Activated naive CD4-positive, alpha-beta T cell treated with anti-CD3 and anti-CD28 coated beads, Interleukin-2, amount 50 U/mL, for 16 hours (primary cell): ENCODE measurements around the gene TMEM87A.
"Not testable (repeated sequence)": the region's sequence is repeated elsewhere in the genome, so short reads cannot be mapped to it uniquely, and the experiment has no call there.

Experiments used
- DNase-seq: peaks from one replicate; pipeline ENCODE4 v3.0.0-alpha.2; 2020

The TMEM87A gene, protein sequence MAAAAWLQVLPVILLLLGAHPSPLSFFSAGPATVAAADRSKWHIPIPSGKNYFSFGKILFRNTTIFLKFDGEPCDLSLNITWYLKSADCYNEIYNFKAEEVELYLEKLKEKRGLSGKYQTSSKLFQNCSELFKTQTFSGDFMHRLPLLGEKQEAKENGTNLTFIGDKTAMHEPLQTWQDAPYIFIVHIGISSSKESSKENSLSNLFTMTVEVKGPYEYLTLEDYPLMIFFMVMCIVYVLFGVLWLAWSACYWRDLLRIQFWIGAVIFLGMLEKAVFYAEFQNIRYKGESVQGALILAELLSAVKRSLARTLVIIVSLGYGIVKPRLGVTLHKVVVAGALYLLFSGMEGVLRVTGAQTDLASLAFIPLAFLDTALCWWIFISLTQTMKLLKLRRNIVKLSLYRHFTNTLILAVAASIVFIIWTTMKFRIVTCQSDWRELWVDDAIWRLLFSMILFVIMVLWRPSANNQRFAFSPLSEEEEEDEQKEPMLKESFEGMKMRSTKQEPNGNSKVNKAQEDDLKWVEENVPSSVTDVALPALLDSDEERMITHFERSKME

DNA sequence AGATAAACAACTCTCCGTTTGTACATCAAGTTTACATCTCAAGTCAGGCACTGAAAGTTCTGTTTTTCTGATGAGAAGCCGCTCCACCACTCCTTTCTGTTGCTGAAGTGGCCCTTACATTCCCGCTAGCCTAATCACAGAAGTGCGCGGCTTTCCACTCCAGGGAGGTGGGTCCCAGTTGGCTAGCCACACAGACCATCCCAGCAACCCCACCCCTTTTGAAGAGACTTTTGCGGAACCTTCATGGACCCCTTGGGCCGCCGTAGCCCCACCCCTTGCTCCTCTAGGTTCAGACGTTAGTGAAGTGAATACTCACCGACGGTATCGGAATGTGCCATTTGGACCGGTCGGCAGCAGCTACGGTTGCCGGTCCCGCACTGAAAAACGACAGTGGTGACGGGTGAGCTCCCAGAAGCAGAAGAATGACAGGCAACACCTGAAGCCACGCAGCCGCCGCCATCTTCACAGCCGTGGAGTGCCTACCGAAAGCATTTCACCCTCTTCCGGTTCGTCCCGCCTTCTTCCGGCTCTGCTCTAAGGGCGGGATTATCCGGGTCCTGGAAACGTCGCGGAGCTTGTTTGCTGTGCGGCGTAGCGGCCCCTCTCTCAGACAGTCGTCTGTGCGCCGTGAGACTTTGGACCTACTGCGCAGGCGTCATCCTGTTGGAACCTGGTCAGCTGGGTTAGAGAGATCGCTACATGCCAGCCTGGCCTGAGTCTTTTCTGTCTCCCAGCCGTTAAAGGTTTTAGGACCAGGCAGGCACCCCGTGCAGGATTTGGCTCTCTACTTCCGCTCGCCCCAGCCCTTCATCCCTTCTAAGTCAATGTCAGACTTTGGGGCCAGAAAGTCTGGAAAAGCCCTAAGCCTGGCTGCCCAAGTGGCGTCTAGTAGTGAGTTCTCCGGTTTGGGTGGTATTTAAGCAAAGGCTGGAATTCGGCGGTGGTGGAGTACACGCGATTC is at the start of gene TMEM87A, which contains the start of gene GANC:
Gene TMEM87A, minus strand, starts transcription at position 495 of the 961 bp plus-strand sequence. Its CDS starts 35 bp downstream, at position 460.
Gene GANC, plus strand, starts transcription at position 263 of the 961 bp plus-strand sequence. CDS start 1,281 bp downstream, outside the sequence.
- peak; percentile 95 for DNase-seq

- no peak for DNase-seq
These were observed 46.0 kb upstream of the TMEM87A start for GRCh38 chr15:42319206-42319605.

GRCh38 chr15:42316282-42316805 is 43.1 kb upstream of the TMEM87A start:
- not testable (repeated sequence) for DNase-seq

DNA sequence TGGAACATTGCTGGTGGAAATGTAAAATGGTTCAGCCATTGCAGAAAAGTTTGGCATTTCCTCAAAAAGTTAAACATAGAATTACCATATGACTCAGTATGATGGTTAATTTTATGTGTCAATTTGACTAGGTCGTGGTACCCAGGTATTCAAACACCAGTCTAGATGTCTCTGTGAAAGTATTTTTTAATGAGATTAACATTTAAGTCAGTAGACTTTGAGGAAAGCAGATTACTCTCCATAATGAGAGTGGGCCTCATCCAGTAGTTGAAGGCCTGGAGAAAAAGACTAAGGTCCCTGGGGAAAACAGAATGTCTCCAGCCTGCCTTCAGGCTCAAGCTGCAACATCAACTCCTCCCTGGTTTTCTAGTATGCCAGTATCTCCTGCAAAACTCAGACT is 42.3 kb upstream of the TMEM87A start:
- DNase-seq, result no peak

GRCh38 chr15:42314818-42315217 is 41.6 kb upstream of the TMEM87A start:
- DNase-seq, result no peak

- no peak for DNase-seq
These were observed 40.2 kb upstream of the TMEM87A start for GRCh38 chr15:42313463-42313862.

DNA sequence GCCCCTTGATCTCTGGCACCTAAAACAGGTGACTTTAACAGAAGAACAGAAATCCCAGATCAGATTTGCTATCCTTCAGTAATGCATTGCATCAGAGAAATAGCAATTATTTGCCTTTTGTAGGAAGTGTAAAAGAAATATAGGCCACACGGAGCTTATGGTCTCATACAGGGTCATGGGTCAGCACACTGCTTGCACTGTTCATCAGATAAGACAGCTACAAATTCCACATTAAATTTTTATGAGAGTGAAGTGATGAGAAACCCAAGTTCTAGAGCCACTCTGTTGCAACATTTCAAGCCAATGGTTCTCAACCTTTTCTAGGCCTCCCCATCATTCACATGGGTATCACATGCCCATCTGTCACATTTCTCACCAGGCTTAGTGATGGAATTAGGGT is 33.4 kb upstream of the TMEM87A start:
- no peak for DNase-seq

DNA sequence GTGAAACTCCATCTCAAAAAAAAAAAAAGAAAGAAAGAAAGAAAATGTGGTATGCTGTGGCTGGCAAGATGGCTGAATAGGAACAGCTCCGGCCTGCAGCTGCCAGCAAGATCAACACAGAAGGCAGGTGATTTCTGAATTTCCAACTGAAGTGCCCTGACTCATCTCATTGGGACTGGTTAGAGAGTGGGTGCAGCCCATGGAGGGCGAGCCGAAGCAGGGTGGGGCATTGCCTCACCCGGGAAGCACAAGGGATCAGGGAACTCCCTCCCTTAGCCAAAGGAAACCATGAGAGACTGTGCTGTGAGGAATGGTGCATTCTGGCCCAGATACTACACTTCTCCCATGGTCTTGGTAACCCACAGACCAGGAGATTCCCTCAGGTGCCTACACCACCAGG is 27.8 kb upstream of the TMEM87A start:
- not testable (repeated sequence) for DNase-seq

DNA sequence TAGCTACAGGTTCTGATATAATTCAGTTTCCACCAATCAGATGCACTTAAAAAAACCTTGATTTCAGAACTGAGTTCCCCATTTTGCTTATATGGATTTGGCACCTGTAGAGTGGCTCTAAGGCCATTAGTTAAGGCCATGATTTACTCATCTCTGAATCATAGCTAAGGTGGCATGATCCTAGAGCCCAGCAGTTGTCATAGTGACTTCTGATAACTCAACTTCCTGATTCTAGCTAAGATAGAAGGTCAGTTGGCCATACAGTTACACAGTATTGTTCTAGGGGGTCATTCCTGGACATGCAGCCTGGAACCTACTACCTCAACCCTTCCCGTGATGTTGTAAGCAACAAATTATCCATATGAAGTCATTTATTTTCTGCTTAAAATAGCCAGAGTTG is 15.9 kb upstream of the TMEM87A start:
- DNase-seq, result no peak

DNA sequence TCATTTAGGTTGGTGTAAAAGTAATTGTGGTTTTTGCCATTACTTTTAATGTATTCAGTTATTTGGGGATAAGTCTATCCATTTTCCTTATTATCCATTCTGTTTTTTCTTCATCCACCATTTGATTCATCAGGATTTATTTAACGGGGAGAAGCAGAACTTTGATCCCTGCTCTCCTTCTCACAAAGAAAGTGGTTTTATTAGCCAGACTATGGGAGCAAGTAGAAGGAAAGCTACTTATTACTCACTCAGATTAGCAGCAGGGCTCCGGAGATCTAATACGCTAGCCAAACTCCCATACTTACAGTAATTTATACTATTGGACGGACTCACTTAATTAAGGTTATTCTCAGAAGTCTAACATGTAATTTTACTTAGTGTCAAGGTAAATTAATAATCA is 14.7 kb upstream of the TMEM87A start:
- no peak for DNase-seq

- DNase-seq, result no peak
These were observed 13.3 kb upstream of the TMEM87A start for GRCh38 chr15:42286445-42287029.

GRCh38 chr15:42285034-42285433 is 11.8 kb upstream of the TMEM87A start:
- no peak for DNase-seq

- DNase-seq, result no peak
These were observed 11.3 kb upstream of the TMEM87A start for GRCh38 chr15:42284551-42284950.

- no peak for DNase-seq
These were observed 10.4 kb upstream of the TMEM87A start for GRCh38 chr15:42283671-42284070.

GRCh38 chr15:42282926-42283325 is 9.7 kb upstream of the TMEM87A start:
- DNase-seq, result no peak

GRCh38 chr15:42282344-42282743 is 9.1 kb upstream of the TMEM87A start:
- no peak for DNase-seq

DNA sequence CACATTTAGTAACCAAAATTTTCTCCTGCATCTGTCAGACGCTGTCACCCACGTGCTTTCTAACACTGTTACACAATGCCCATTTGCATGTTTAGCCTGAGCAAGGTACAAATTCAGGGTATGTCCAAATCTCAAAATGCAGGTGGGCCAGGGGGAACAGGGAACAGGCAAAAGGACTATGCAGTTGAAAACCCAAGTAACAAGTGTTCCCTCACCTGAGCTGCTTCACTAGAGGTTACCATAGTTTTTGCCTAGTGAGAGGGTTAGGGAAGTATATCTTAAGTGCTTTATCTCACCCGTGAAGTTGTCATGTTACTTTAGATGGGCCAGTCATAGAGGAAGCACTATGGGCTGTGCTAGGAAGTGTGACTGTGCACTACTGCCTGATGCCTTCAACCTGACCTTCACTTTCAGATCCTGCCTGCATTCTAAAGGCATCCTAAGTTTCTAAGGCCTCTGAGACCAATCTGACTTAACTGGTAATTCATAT is 6.0 kb upstream of the TMEM87A start:
- DNase-seq, result no peak

DNA sequence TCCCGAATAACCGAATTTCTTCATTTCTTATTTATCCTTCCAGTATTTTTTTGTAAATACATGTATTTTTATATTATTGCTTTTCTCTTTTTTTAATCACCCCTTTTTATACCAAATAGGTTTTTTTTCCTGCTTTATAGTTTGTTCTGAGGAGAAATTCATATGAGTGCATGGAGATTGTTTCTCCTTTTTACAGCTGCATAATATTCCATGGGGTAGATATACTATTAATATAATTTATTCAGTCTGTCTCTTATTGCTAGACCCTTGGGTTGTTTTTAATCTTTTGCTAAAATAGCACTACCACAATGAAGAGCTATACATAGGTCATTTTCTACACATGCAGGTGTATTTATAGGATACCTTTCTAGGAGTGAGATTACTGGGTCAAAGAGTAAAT is 3.5 kb upstream of the TMEM87A start:
- no peak for DNase-seq

DNA sequence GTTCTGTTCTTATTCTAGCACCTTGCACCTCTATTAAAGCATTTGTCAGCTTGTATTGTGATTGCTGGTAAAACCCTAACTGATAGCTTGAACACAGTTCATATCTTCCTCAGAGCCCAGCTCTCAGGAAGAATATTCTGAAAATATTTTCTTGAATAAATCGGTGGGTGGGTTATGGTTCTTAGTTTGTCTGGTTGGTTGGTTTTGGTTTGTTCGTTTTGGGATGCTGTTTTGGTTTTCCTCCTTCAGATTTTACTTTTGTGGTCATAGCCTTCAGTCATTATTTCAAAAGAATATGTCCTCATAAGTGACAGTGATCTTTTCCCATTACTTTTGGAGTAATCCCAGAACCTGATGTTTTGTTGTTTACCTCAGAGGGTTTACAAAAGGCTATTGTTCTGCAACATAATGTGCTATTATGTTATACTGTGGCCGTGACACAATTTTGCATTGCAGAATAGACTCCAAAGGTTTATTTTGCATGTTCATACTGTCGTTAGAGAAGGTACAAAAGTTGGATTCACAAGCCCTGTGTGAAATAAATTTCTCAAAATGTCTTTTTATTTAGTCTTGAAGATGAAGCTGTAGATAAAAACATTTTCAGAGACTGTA is 2.7 kb upstream of the TMEM87A start:
- DNase-seq, result no peak

DNA sequence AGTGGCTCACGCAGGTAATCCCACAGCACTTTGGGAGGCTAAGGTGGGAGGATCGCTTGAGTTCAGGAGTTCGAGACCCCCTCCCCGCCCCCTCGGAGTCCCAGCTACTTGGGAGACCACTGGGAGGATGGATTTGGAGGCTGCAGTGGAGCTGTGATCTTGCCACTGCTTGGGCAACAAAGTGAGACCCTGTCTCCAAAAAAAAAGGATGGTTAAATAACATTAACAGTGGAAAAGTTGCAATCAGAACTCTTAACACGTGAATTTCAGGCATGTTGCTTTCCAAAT is 1.4 kb upstream of the TMEM87A start:
- DNase-seq, result no peak

- peak; percentile 73 for DNase-seq
These were observed 868 bp upstream of the TMEM87A start for GRCh38 chr15:42273900-42274701.
